Esophagus muscularis mucosa (tissue), 4 donors: Measurements from ENCODE around the gene HELZ. TPM values are rescaled to one million over a fixed set of nuclear protein-coding genes. Genes with fewer than 3 reads are reported as not detected.

ENCODE experiments used
- DNase-seq: peaks from one replicate; pipeline ENCODE4 v3.0.0-alpha.2; 2017; ENCODE audit errors: extremely low spot score
- H3K27ac ChIP-seq, 4 donors: fragments of 200-600 bp; sonication (generic); replicated peaks in 1 of 4; 1 replicate in 3 of 4; 2 replicates in 1 of 4; pipeline ENCODE4 v1.5.1; 2016 to 2019; ENCODE audit warnings: mild to moderate bottlenecking in 1 of 4
- H3K27me3 ChIP-seq, 4 donors: fragments of 200-600 bp; sonication (generic); one replicate each; pipeline versions ENCODE4 v1.5.1 to v1.6.0; 2016 to 2019
- H3K36me3 ChIP-seq, 4 donors: fragments of 200-600 bp; sonication (generic); one replicate each; pipeline ENCODE4 v1.5.1; 2016 to 2019
- H3K4me1 ChIP-seq, 4 donors: fragments of 200-600 bp; sonication (generic); one replicate each; pipeline ENCODE4 v1.5.1; 2016 to 2019
- H3K4me3 ChIP-seq, 4 donors: fragments of 200-600 bp; sonication (generic); 1 replicate in 2 of 4; 2 replicates in 2 of 4; pipeline ENCODE4 v1.5.1; 2016 to 2019; ENCODE audit warnings: mild to moderate bottlenecking in 4 of 4, moderate library complexity in 1 of 4
- H3K9me3 ChIP-seq, 4 donors: fragments of 200-600 bp; sonication (generic); 1 replicate in 3 of 4; 2 replicates in 1 of 4; pipeline ENCODE4 v1.5.1; 2016 to 2019
- EP300 ChIP-seq: sonication (generic); formaldehyde crosslinking; IDR thresholded peaks from one replicate; pipeline ENCODE4 v1.6.1; 2017; ENCODE audit warnings: antibody characterized with exemption
- POLR2A ChIP-seq: fragments of 450-650 bp; IDR thresholded peaks from one replicate; pipeline ENCODE4 v1.6.1; 2017; ENCODE audit warnings: antibody characterized with exemption, moderate library complexity, mild to moderate bottlenecking, low read depth
- POLR2AphosphoS5 ChIP-seq, 2 donors: sonication (generic); formaldehyde crosslinking; IDR thresholded peaks; one replicate each; pipeline ENCODE4 v1.6.1; 2017; ENCODE audit warnings: antibody characterized with exemption in 2 of 2
- WGBS: methylation state at CpG from one replicate; pipeline ENCODE4 v1.1.5; 2018; 5-methylcytosine and 5-hydroxymethylcytosine counted together
- intact Hi-C: fragments of 100-400 bp; cut with DNase I; formaldehyde crosslinking; loops from one replicate; pipeline ENCODE4 v1.15.1; 2023
- total RNA-seq, 4 donors: library from RNA; depleted of rRNA; stranded (reverse); fragments of >200 nt; gene quantifications; one replicate each; pipeline versions ENCODE4 v1.1.0 to v1.2.1, GENCODE V29; 2016
- TF ChIP-seq, protein P1 (sequence below), 3 experiments: fragments of 200-600 bp in 2 of 3; fragments of 450-650 bp in 1 of 3; sonication (generic) in 2 of 3; IDR thresholded peaks; one replicate each; pipeline ENCODE4 v1.5.1; 2017 to 2019; ENCODE audit warnings: antibody characterized with exemption in 3 of 3, mild to moderate bottlenecking in 2 of 3, moderate library complexity in 1 of 3

HELZ gene
- total RNA-seq, 4 donors from 2014 or later = 35.0 to 62.3 (median 45.8) TPM

GRCh38 chr17:67040652-67041051 is 204.3 kb downstream of the HELZ start:
- Histone ChIP-seq H3K27me3 (peaks cover 0 to 3% (median 0%) of the 10 kb centered on the region in 4 donors), H3K36me3 (no peaks in the 10 kb centered on the region), H3K4me3 (no peak overlapping the region), H3K9me3 (no peaks in the 10 kb centered on the region), H3K4me1 (peaks cover 0 to 3% (median 0%) of the 10 kb centered on the region in 4 donors), H3K27ac (no peak overlapping the region)
- TF ChIP-seq, protein P1, sequence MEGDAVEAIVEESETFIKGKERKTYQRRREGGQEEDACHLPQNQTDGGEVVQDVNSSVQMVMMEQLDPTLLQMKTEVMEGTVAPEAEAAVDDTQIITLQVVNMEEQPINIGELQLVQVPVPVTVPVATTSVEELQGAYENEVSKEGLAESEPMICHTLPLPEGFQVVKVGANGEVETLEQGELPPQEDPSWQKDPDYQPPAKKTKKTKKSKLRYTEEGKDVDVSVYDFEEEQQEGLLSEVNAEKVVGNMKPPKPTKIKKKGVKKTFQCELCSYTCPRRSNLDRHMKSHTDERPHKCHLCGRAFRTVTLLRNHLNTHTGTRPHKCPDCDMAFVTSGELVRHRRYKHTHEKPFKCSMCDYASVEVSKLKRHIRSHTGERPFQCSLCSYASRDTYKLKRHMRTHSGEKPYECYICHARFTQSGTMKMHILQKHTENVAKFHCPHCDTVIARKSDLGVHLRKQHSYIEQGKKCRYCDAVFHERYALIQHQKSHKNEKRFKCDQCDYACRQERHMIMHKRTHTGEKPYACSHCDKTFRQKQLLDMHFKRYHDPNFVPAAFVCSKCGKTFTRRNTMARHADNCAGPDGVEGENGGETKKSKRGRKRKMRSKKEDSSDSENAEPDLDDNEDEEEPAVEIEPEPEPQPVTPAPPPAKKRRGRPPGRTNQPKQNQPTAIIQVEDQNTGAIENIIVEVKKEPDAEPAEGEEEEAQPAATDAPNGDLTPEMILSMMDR (IDR thresholded peaks at IDR 0.05) = no peak
- TF ChIP-seq POLR2A = no peak
- no peak for TF ChIP-seq POLR2AphosphoS5 (IDR thresholded peaks at IDR 0.05)
- TF ChIP-seq EP300 = no peak
- 92% methylated on average over 6 of the region's 6 CpGs for WGBS
- intact Hi-C loops = no loop called here
- no peak for DNase-seq

- no peaks in the 10 kb centered on the region for H3K4me1 ChIP-seq
- H3K27me3 ChIP-seq = peaks cover 0 to 1% (median 0%) of the 10 kb centered on the region in 4 donors
- WGBS = 34% methylated on average over 5 of the region's 5 CpGs
- H3K27ac ChIP-seq = no peak overlapping the region
- H3K36me3 ChIP-seq = no peaks in the 10 kb centered on the region
- H3K9me3 ChIP-seq = no peaks in the 10 kb centered on the region
- no peak for DNase-seq
- intact Hi-C loops = no loop called here
- no peak for TF ChIP-seq POLR2A
- no peak overlapping the region for H3K4me3 ChIP-seq
These were observed 206.1 kb downstream of the HELZ start for GRCh38 chr17:67038861-67039365.

DNA sequence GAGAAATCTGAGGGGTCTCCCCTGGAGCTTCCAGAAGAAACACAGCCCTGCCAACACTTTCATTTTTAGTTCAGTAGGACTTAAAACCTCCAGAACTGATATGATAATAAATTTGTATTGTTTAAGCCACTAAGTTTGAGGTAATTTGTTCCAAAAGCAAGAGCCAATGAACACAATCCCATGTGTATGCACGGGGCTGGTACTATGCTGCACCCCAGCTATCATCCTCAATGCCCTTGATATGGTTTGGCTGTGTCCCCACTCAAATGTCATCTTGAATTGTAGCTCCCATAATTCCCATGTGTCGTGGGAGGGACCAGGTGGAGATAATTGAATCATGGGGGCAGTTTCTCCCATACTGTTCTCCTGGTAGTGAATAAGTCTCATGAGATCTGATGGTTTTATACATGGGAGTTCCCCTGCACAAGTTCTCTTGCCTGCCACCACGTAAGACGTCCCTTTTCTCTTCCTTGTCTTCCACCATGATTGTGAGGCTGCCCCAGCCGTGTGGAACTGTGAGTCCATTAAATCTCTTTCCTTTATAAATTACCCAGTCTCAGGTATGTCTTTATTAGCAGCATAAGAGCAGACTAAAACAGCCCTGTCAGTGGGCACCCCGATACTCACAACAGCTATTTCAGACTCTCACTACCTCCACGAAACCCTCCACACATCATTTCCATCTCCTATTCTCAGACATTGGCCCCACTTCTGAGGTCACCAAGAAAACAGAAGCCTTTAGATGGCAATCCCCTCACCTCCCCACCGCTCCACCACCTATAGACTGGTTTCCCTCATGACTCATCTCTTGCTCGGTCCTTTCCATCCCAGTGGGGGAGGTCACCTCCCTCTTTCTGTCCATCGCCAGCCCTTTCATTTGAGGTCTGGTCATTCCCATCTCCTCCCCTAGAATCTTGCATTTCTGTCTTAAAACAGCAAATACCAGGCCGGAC is 209.6 kb downstream of the HELZ start:
- Histone ChIP-seq H3K36me3 (no peaks in the 10 kb centered on the region), H3K27me3 (no peaks in the 10 kb centered on the region), H3K27ac (no peak overlapping the region), H3K4me3 (no peak overlapping the region), H3K4me1 (no peaks in the 10 kb centered on the region), H3K9me3 (no peaks in the 10 kb centered on the region)
- DNase-seq = no peak
- TF ChIP-seq, protein P1 (IDR thresholded peaks at IDR 0.05) = no peak
- TF ChIP-seq EP300 (no peak), POLR2AphosphoS5 (IDR thresholded peaks at IDR 0.05) (no peak), POLR2A (no peak)
- WGBS = 83% methylated on average over 10 of the region's 11 CpGs
- intact Hi-C loops = no loop called here

GRCh38 chr17:67033613-67034012 is 211.4 kb downstream of the HELZ start:
- DNase-seq = no peak
- intact Hi-C loops = no loop called here
- H3K9me3 ChIP-seq = no peaks in the 10 kb centered on the region
- TF ChIP-seq, protein P1 (IDR thresholded peaks at IDR 0.05) = no peak
- TF ChIP-seq POLR2A = no peak
- TF ChIP-seq EP300 = no peak
- TF ChIP-seq POLR2AphosphoS5 (IDR thresholded peaks at IDR 0.05) = no peak
- no peaks in the 10 kb centered on the region for H3K27me3 ChIP-seq
- WGBS = 91% methylated on average over 7 of the region's 9 CpGs
- H3K4me1 ChIP-seq = no peaks in the 10 kb centered on the region
- no peak overlapping the region for H3K4me3 ChIP-seq
- no peak overlapping the region for H3K27ac ChIP-seq
- no peaks in the 10 kb centered on the region for H3K36me3 ChIP-seq

DNA sequence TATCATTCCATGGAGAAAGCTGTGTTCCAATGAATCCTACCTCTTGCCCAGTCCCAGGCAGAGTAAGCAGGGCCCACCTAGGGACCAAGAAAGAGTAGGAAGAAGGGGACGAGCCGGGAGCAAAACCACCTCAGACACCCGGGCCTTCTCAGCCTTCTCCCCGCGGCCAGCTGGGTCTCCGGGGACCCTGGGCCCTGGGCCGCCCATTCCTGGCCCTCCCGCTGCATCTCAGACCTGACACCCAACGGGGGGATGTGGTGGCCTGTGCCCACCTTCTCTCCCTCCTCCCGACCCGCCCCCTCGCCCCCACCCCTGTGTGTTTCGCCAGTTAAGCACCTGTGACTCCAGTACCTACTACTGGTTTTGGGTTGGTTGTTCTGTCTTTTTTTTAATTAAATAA is 212.0 kb downstream of the HELZ start:
- Histone ChIP-seq H3K36me3 (no peaks in the 10 kb centered on the region), H3K27me3 (no peaks in the 10 kb centered on the region), H3K4me1 (no peaks in the 10 kb centered on the region), H3K9me3 (no peaks in the 10 kb centered on the region), H3K27ac (no peak overlapping the region), H3K4me3 (no peak overlapping the region)
- intact Hi-C loops = no loop called here
- DNase-seq = no peak
- TF ChIP-seq POLR2AphosphoS5 (IDR thresholded peaks at IDR 0.05) = no peak
- TF ChIP-seq POLR2A = no peak
- 88% methylated on average over 13 of the region's 13 CpGs for WGBS
